Upper lobe of left lung (tissue), 4 donors: ENCODE measurements around the gene IRF2.

ENCODE experiments used
- POLR2AphosphoS5 ChIP-seq, 2 donors: sonication (generic); formaldehyde crosslinking; IDR thresholded peaks; one replicate each; pipeline ENCODE4 v1.5.1; 2017; ENCODE audit warnings: antibody characterized with exemption in 2 of 2
- TF ChIP-seq, protein P1 (sequence below), 6 experiments: fragments of 450-650 bp in 4 of 6; fragments of 200-600 bp in 2 of 6; sonication (generic) in 2 of 6; IDR thresholded peaks; one replicate each; pipeline ENCODE4 v1.5.1; 2016 to 2019; ENCODE audit warnings: antibody characterized with exemption in 6 of 6

DNA sequence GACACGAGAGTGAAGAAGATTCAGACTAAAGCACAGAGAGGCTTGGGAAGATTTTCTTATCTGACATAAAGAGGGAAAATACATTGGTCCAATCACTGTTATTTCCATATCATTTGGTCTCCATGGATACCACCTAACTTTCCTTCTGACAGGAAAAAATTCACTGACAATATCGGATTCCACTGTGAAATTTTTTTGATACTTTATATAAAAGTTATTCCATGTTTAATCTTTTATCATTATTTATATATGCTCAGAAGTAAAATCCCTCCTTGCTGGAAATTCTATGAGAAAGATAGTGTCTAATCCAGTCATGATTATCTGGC is 3.6 kb downstream of the IRF2 start:
- TF ChIP-seq, protein P1, sequence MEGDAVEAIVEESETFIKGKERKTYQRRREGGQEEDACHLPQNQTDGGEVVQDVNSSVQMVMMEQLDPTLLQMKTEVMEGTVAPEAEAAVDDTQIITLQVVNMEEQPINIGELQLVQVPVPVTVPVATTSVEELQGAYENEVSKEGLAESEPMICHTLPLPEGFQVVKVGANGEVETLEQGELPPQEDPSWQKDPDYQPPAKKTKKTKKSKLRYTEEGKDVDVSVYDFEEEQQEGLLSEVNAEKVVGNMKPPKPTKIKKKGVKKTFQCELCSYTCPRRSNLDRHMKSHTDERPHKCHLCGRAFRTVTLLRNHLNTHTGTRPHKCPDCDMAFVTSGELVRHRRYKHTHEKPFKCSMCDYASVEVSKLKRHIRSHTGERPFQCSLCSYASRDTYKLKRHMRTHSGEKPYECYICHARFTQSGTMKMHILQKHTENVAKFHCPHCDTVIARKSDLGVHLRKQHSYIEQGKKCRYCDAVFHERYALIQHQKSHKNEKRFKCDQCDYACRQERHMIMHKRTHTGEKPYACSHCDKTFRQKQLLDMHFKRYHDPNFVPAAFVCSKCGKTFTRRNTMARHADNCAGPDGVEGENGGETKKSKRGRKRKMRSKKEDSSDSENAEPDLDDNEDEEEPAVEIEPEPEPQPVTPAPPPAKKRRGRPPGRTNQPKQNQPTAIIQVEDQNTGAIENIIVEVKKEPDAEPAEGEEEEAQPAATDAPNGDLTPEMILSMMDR (IDR thresholded peaks at IDR 0.05) = no peak
- TF ChIP-seq POLR2AphosphoS5 (IDR thresholded peaks at IDR 0.05) = no peak
